ENCODE data around the gene TBX20.
"Not testable (repeated sequence)": the region's sequence is repeated elsewhere in the genome, so short reads cannot be mapped to it uniquely, and the experiment has no call there.

TBX20 gene

DNA sequence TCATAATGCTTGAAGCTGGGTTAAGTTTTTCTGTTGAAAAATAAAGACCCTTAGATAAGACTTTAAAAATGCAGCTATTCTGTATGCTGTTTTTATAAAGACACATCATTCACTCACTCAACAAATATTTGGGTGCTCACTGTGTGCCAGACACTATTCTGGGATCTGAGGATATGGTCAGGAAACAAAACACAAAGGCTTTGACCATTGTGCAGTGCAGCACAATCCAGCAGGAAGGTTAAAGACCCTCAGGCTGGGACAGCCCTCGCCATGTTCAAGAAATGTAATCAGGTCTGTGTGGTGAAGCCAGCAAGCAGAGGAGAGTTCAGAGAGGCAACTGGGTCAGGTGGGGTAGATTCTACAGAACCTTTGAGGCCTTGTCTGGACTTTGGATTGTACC is 31.5 kb downstream of the TBX20 start:
- not testable (repeated sequence) for DNase-seq (ENCODE audit: low read depth, low spot score)

DNA sequence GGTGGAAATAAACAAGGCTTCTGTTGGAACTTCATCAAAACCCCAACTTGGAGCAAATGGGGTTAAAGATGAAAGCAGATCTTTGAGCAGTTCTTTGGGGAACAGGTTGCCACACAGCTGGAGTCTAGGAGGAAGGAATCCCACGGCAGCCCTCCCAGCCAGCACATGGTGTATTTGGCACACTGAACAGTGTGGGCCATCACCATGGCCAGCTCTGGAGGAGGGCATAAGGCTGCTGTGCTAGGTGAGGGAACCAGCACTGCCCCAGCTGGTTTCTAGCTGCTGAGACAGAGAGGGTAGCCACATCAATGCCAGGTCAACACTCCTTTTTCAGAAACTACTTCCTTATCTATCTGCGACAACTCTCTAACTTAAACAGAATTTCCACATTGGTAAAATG is 33.7 kb downstream of the TBX20 start:
- not testable (repeated sequence) for DNase-seq (ENCODE audit: low read depth, low spot score)

DNA sequence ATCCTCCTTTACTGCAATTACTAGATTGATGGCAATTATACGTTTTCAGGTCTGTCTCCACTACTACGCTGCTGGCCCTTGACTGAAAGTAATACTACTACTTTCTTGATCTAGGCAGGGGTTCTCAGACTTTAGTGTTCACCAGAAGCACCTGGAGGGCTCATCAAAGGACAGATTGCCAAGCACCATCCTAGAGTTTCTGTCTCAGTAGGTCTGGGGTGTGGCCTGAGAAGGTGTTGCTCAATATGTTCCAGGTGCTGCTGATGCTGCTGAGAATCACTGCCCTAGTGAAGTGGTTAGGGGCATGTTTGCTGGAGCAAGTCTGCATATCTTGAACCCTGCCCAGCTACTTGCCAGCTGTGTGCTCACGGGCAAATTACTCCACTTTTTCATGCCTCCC is 37.9 kb downstream of the TBX20 start:
- DNase-seq (ENCODE audit: low read depth, low spot score) = not testable (repeated sequence)

DNA sequence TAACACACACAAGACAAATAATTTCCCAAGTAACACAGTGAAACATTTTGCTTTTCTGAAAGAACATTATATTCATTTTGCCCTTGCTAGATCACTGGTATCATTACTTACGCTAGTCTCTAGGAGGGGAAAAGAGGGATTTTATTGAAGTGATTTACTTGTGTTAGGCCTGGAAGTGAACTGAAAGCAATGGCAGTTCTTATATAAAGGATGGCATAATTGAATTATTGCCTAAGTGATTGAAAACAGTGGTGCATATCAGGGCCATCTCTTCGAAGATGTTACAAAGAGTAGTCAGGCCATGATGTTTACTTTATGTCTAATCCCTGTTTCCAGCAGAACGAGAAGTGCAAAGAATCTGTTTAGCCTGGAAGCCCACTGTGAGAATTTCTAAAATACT is 38.8 kb downstream of the TBX20 start:
- DNase-seq (ENCODE audit: low read depth, low spot score) = not testable (repeated sequence)

DNA sequence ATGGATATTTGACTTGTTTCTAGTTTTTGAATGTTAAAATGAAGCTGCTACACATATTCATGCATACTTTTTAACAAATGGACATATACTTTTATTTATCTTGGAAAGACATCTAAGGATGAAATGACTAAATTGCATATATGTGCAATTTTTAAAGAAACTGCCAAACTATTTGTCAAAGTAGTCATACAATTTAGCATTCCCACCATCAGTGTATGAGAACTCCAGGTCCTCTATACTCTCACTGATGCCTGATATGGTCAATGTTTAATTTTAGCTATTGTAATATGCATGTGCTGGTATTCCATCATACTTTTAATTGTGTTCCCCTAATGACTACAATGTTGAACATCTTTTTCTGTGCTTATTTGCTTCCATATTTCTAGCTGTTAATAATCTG is 47.0 kb downstream of the TBX20 start:
- DNase-seq (ENCODE audit: low read depth, low spot score) = not testable (repeated sequence)

DNA sequence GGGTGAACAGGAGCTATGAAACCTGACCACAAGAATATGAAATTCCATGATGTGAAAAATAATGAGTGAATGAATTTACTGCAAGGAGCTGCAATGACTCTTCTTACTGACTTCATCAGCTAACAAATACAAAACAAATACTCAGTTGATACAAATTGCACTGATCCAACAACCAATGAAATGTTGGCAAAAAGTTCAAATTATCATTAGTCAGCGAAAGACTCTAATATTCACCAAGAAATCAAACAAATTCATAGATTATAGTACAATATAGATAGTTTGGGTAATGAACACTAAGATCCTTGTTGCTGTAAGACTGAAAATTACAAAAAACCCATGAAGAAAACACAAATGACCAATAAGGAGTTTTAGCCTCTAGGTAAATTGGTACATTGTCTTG is 49.0 kb downstream of the TBX20 start:
- not testable (repeated sequence) for DNase-seq (ENCODE audit: low read depth, low spot score)

DNA sequence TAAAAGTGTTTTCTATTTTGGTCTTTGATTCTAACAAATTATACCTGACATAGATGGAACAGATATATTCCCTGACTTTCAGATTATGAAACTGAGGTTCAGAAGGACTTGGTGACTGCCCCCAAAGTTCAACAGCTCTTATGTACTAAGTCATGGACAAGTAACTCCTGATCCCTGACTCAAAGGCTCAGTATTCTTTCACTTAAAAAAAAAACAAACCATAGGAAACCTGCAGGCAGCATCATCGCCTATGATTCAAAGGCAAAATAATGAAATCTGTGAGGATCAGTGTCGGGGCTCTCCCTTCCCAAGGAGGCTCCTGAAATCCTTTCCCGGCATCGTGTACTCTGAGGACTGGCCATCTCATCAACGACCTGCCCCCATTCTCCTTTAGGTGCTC is 49.9 kb downstream of the TBX20 start:
- DNase-seq (ENCODE audit: low read depth, low spot score) = not testable (repeated sequence)

DNA sequence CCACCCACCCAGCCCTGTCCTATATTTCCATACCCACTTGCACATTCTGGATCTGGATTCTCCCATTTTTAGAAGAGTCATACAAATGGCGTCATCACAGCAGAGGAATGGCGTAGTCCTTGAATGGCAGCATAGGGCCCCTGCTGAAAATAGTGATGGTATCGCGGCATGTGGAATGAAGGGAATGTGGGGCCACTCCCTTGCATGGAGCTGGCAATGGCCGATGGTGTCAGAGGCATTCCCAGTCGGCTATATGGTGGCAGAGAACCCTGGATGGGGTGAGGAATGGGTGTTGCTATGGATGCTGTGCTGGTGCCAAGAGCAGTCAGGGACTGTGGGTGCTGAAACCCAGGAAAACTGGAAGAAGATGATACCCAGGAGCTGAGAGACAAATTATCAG is 51.5 kb downstream of the TBX20 start:
- not testable (repeated sequence) for DNase-seq (ENCODE audit: low read depth, low spot score)

DNA sequence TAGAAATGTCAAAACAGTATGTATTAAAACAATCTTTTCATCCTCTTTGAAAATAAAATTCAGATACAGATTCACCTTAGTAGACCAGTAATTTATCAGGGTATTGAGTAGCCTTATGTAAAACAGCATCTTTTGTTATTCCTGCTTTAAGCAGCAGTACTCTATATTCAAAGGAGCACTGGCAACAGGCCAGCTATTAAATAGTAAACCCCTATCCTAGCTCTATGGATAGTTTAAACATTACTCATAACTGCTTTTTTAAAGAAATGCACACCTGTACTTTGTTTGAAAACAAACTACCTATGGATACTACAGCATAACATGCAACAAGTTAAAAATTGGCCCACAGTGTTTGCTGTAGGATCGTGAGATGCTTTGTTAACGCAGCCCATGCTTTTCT is 53.7 kb downstream of the TBX20 start:
- DNase-seq (ENCODE audit: low read depth, low spot score) = not testable (repeated sequence)

DNA sequence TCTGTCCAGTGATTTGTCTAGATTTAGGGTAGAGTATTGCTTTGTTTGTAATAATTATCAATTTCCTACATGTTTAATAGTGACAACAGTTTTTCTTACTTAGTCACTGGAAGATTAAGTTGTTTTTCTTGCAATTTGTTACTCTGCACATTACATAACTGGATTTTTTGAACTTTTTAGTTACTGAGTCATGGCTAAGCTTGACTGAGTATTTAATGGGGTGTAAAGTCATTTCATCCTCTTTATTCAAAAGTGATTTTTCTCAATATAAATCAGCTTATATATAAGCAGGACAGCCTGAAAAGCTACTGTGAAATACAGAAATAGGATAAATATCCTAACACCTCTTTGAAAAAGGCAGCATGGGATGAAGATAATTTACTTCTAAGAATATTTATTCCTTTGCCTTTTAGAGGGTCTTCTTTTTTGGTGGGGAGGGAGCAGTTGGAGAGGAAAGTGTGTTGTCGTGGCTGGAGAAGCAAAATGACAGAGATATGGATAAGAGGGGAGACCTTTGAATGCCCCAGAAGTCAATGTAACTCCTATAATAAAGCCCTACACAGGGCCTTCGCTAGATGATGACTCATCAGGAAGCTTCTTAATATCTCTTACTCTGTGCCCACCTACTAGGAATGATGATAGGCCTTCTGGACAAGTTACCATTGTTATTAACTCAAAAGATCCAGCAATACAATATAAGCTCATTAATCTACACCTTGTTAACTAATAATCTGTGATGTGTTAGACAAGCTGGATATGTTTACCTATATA is 55.3 kb downstream of the TBX20 start:
- DNase-seq (ENCODE audit: low read depth, low spot score) = not testable (repeated sequence)

DNA sequence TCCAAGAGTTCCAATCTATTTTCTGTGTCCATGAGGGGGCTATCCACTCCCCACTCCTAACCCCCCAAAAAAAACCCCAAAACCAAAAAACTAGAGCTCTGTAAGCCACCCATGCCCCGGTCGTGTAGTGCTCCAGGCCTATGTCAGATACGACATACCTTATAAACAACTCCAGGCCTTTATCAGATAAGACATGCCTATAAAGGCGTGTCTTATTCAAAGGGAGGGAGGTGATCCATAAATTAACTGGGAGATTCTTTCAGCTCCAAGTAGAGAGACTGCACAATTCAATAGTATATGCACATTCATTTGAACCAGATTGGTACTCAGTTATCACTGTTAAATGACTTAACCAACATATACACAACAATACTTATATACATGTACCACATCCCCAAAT is 62.3 kb downstream of the TBX20 start:
- DNase-seq (ENCODE audit: low read depth, low spot score) = not testable (repeated sequence)

DNA sequence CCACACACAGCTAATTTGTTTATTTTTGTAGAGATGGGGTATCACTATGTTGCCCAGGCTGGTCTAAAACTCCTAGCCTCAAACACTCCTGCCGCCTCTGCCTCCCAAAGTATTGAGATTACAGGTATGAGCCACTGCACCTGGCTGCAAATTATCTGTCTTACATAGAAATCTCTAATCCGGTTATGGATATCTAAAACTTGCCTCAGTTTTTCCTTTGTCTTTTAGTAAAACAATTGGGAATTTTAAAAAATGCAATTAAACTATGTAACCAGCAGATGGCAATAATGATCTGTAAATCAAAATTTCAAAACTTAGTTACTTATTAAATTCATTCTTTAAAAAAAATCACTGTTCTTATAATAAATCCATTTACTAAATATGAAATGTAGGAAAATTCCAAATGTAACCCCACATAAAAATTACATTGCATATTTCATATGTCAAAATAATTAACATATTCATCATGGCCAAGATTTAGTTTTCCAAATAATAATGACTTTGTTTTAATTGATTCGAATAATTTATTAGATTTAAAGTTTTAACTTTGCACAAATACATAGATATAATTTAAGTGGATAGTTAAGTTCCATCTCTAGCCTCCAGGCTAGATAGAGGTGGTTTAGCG is 63.6 kb downstream of the TBX20 start:
- DNase-seq (ENCODE audit: low read depth, low spot score) = not testable (repeated sequence)

DNA sequence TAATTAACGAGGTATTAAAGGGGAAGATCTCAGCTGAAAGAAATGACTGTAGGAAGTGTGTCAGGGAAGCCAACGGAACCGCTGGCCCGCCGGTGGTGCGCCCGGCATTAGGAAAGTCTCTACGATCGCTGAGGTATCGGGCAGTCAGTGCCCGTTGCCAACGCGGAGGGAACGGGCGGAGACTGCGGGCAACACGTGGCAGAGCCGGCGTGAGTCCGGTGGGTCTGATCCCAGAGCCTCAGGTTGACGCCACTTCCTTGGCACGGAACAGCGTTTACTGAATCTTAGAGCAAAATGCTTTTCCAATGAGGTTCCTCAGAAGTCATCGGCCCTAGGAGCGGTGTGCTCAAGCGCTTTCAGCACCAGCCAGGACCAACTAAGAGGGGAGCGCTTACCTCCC is 67.1 kb downstream of the TBX20 start:
- DNase-seq (ENCODE audit: low read depth, low spot score) = not testable (repeated sequence)

DNA sequence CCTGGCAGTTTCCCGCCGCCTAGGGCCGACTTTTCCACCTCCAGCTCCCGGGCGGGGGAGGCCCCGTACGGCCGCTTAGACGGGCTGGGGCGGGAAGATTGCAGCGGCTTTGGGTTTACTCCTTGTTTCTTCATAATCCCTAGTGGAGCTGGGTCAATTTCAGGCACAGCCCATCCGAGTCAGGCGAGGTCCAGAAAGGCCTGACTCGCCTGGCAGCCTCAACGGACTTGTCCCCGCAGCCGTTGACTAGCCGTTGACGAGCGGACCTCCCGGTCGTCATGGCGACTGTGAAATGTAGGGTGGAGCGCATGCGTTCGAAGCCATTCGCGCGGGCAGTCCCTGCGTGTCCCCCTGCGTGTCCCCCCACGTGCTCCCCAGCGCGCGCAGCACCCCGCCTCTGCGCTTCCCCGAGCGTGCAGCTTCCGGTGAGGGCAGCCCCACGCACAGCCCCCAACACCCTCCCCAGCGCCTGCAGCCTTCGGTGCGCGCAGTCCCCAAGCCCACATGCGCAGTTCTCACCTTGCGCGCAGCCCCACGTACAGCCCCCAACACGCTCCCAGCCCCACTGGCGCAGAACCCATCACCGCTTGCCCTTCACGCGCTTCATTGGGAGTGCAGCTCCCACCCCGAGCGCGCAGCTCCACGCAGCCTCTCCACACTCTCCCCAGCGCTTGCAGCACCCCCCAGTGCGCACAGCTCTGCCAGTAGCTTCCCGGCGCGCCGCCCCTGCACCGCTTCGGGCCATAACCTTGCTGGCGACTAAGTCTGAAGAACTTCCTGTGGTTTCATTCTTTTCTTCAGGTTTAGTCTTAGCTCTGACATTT is 67.8 kb downstream of the TBX20 start:
- no peak for DNase-seq (ENCODE audit: low read depth, low spot score)

DNA sequence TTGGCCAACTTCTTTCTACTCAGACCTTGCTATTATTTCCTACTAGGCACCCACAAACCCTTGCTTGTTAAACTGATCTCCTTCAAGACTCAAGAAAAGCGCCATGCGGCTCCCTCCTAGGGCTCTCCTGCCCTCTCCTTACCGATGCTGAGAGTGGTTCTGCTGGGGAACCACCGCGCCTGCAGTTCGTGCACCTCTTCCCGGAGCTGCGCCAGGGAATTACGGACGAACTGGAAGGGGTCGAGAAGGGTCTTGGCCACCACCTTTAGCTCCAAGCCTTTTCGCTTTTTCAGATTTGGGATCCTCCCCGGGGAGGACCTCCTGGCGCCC is 68.4 kb downstream of the TBX20 start:
- DNase-seq (ENCODE audit: low read depth, low spot score) = not testable (repeated sequence)

DNA sequence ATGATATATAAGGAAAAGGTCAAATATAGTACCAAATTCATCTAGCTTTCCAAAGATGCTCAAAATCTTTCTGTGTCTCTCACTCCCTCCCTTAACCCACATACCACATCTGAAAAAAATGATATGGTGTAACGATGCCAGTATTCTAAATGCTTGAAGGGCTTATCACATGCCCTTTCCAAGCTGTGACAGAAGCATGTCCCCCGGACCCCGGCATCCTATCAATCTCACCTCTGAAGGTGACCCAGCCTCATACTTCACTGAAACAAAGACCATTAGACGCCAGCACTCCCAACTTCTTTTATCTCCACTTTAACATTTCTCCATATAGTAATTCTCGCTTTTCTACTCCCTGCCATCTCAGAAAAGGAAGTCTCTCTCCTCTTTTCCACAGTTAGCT is 68.9 kb downstream of the TBX20 start:
- DNase-seq (ENCODE audit: low read depth, low spot score) = not testable (repeated sequence)

DNA sequence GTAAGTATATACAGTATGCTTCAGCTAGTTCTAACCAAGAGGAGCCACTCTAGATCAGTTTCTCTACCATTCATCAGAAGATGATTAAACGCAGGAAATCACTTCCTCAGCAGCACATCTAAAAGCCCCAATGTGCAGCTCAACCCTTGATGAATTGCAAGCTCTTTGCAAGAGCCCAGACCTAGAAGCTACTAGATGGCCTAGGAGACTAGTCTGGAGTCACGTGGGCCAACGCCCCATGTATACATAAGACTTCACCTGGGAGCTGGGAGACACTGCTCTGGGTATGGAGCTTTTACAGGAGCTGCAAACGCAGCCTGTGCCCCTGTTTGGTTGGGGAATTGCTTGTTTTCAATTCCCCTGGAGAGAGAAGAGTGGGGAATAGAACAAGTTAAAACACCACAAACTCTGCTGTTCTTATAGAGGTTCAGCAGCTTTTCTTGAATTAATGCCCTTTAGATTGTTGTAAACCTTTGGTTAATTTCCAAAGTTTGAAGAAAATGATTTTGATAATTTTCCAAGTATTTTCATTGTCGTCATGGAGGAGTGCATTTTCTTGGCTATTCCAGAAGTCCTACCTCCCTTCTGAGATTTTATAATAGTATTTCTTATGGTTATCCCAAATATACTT is 69.9 kb downstream of the TBX20 start:
- DNase-seq (ENCODE audit: low read depth, low spot score) = not testable (repeated sequence)

DNA sequence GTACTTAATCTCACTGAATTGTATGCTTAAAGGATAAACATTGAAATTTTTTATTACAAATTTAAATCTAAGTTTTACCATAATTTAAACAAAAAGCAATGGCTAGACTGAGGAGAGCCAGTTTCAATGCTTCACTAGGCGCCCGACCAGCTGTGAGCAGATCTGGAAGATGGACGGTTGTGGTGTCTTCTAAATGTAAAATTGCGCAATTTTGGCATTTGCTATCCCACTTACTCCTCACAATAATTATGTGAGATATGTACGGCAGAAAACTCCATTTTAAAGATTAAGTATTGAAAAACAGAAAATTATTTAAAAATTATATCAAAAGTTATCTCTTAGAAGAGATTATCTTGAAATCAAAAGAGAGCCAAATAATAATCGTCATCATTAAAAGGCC is 73.2 kb downstream of the TBX20 start:
- DNase-seq (ENCODE audit: low read depth, low spot score) = not testable (repeated sequence)

DNA sequence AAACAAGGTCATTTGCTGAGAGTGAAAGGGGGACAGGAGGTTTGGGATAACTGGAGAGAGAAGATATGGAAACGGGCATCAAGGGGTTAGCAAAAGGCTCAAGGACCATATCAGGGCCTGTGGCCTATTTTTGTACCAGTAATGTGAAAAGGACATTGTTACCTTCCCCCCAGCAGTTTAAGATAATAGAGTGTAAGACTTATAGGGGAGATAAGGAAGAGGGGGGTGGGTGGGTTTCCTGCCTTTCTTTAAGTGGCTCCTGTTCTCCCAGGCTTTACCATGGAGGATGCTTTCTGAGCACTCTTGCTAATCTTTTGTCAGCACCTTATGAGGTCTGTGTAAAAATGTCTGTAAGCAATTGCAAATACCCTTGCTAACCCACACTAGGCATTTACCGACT is 80.7 kb downstream of the TBX20 start:
- not testable (repeated sequence) for DNase-seq (ENCODE audit: low read depth, low spot score)

DNA sequence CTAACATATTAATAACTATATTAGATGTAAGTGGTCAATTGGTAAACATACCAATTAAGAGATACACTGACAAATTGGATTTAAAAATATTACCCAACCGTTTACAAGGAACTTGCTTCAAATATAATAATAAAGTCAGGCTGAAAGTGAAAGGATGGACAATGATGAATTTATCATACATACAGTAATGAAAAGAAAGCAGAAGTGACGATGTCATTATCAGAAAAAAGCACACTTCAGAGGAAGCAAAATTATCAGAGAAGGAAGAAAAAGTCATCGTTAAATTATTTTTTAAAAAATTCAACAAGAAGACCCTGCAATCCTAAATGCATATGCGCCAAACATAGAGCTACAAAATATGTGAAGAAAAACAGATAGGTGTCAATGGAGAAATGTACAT is 81.8 kb downstream of the TBX20 start:
- not testable (repeated sequence) for DNase-seq (ENCODE audit: low read depth, low spot score)

DNA sequence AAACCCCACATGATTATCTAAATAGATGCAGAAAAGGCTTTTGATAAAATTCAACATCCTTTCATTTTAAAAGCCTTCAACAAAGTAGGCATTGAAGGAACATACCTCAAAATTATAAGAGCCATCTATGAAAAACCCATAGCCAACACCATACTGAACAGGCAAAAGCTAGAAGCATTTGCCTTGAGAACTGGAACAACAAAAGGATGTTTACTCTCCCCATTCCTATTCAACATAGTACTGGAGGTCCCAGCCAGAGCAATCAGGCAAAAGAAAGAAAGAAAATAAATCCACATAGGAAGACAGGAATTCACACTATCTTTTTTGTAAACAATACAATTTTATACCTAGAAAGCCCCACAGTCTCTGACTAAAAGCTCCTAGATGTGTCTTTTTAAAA is 86.2 kb downstream of the TBX20 start:
- not testable (repeated sequence) for DNase-seq (ENCODE audit: low read depth, low spot score)

DNA sequence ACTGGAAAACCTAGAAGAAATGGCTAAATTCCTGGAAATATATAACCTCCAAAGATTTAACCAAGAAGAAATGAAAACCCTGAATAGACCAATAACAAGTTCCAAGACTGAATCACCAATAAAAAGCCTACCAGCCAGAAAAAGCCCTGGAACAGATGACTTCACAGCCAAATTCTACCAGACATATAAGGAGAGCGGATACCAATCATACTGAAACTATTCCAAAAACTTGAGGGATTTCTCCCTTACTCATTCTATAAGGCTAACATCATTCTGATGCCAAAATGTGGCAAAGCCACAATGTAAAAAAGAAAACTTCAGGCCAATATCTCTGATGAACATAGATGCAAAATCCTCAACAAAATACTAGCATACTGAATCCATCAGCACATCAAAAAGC is 86.7 kb downstream of the TBX20 start:
- DNase-seq (ENCODE audit: low read depth, low spot score) = not testable (repeated sequence)
